Measurements from ENCODE around the gene BLCAP. TPM values are rescaled to one million over a fixed set of nuclear protein-coding genes. Genes with fewer than 3 reads are reported as not detected.
"Not testable (repeated sequence)": the region's sequence is repeated elsewhere in the genome, so short reads cannot be mapped to it uniquely, and the experiment has no call there.

Gene BLCAP
- total RNA-seq, 2 donors from 2014 or later, result 93.0 to 101 TPM

GRCh38 chr20:37474386-37474785 lies 53.3 kb downstream of the BLCAP start:
- no peaks in the 10 kb centered on the region for H3K27me3 ChIP-seq (replicated peaks; ENCODE audit: insufficient read depth)
- H3K4me1 ChIP-seq (replicated peaks), result no peaks in the 10 kb centered on the region
- no peaks in the 10 kb centered on the region for H3K36me3 ChIP-seq
- WGBS, result 83% methylated on average over 4 of the region's 4 CpGs
- DNase-seq (ENCODE audit: low spot score), result no peak
- no peaks in the 10 kb centered on the region for H3K9me3 ChIP-seq
- H3K4me3 ChIP-seq, result no peak overlapping the region
- intact Hi-C loops (cut with DNase I), result no loop called here
- H3K27ac ChIP-seq, result no peak overlapping the region
- TF ChIP-seq CTCF (IDR thresholded peaks at IDR 0.05), result no peak
- no peak for TF ChIP-seq POLR2AphosphoS5 (IDR thresholded peaks at IDR 0.05)
- TF ChIP-seq POLR2A (IDR thresholded peaks at IDR 0.05), result no peak

GRCh38 chr20:37473249-37474000 lies 54.3 kb downstream of the BLCAP start:
- WGBS, result 76% methylated on average over 10 of the region's 11 CpGs
- no peak overlapping the region for H3K4me3 ChIP-seq
- no peak overlapping the region for H3K27ac ChIP-seq
- no peaks in the 10 kb centered on the region for H3K9me3 ChIP-seq
- DNase-seq (ENCODE audit: low spot score), result no peak
- no peaks in the 10 kb centered on the region for H3K36me3 ChIP-seq
- TF ChIP-seq POLR2AphosphoS5 (IDR thresholded peaks at IDR 0.05) (no peak), POLR2A (IDR thresholded peaks at IDR 0.05) (no peak), CTCF (IDR thresholded peaks at IDR 0.05) (no peak)
- no peaks in the 10 kb centered on the region for H3K4me1 ChIP-seq (replicated peaks)
- no peaks in the 10 kb centered on the region for H3K27me3 ChIP-seq (replicated peaks; ENCODE audit: insufficient read depth)
- intact Hi-C loops (cut with DNase I), result no loop called here

- DNase-seq (ENCODE audit: low spot score); H3K27ac ChIP-seq; intact Hi-C loops (cut with DNase I); H3K36me3 ChIP-seq; H3K27me3 ChIP-seq (replicated peaks; ENCODE audit: insufficient read depth); H3K4me3 ChIP-seq; H3K9me3 ChIP-seq; H3K4me1 ChIP-seq (replicated peaks): not testable (repeated sequence)
- WGBS, result 96% methylated on average over 6 of the region's 6 CpGs
These were observed 55.2 kb downstream of the BLCAP start for GRCh38 chr20:37472435-37472834.

GRCh38 chr20:37471741-37472235 lies 55.9 kb downstream of the BLCAP start:
- 72% methylated on average over 7 of the region's 7 CpGs for WGBS
- Histone ChIP-seq H3K27ac (no peak overlapping the region), H3K4me1 (replicated peaks) (no peaks in the 10 kb centered on the region), H3K9me3 (no peaks in the 10 kb centered on the region), H3K36me3 (no peaks in the 10 kb centered on the region), H3K4me3 (no peak overlapping the region), H3K27me3 (replicated peaks; ENCODE audit: insufficient read depth) (no peaks in the 10 kb centered on the region)
- TF ChIP-seq POLR2A (IDR thresholded peaks at IDR 0.05), result no peak
- no peak for TF ChIP-seq POLR2AphosphoS5 (IDR thresholded peaks at IDR 0.05)
- TF ChIP-seq CTCF (IDR thresholded peaks at IDR 0.05), result no peak
- intact Hi-C loops (cut with DNase I), result no loop called here
- DNase-seq (ENCODE audit: low spot score), result no peak

- WGBS, result over 99% methylated on average over 8 of the region's 8 CpGs
- intact Hi-C loops (cut with DNase I), result not testable (repeated sequence)
These were observed 57.5 kb downstream of the BLCAP start for GRCh38 chr20:37470190-37470589.

GRCh38 chr20:37469531-37469930 lies 58.1 kb downstream of the BLCAP start:
- WGBS, result 88% methylated on average over 7 of the region's 7 CpGs
- Histone ChIP-seq H3K4me1 (replicated peaks) (no peaks in the 10 kb centered on the region), H3K36me3 (no peaks in the 10 kb centered on the region), H3K4me3 (no peak overlapping the region), H3K9me3 (no peaks in the 10 kb centered on the region), H3K27me3 (replicated peaks; ENCODE audit: insufficient read depth) (no peaks in the 10 kb centered on the region), H3K27ac (no peak overlapping the region)
- TF ChIP-seq POLR2AphosphoS5 (IDR thresholded peaks at IDR 0.05) (no peak), CTCF (IDR thresholded peaks at IDR 0.05) (no peak), POLR2A (IDR thresholded peaks at IDR 0.05) (no peak)
- DNase-seq (ENCODE audit: low spot score), result no peak
- intact Hi-C loops (cut with DNase I), result no loop called here

More at GRCh38 chr20:37470190-37470589, 57.5 kb downstream of the BLCAP start:
- H3K27me3 ChIP-seq (replicated peaks; ENCODE audit: insufficient read depth); H3K4me3 ChIP-seq; H3K9me3 ChIP-seq; H3K4me1 ChIP-seq (replicated peaks); H3K36me3 ChIP-seq; H3K27ac ChIP-seq; DNase-seq (ENCODE audit: low spot score): not testable (repeated sequence)
